ENCODE measurements around the gene SERPINA4.

Gene SERPINA4

DNA sequence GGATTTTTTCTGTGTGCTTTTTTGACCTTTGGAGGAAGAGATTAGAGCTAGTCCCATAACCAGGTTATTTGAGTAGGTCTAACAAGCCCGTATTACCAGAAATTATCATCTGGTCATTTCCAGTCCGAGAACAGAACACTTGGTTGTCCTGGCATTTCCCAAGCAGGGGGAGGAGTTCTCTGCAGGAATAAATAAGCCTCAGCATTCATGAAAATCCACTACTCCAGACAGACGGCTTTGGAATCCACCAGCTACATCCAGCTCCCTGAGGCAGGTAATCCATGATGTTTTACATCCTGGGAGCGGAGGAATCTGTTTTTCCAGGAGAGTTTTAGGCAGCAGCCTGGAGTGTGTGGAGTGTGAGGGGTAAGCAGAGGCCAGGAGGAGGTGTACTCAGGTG lies 50.9 kb downstream of the SERPINA4 start, which contains the start of gene SERPINA3:
Gene SERPINA3 (plus strand): TSS at position 218 of the 400 bp plus-strand sequence. CDS start 2,051 bp downstream, outside the sequence.
- TF ChIP-seq ZNF565 (CRISPR knock-in tag; conservative IDR thresholded peaks at IDR 0.05; ENCODE audit: low read depth) (no peak), PPARA (CRISPR knock-in tag; IDR thresholded peaks at IDR 0.05; ENCODE audit: borderline replicate concordance) (no peak)
- no peak for ATAC-seq

DNA sequence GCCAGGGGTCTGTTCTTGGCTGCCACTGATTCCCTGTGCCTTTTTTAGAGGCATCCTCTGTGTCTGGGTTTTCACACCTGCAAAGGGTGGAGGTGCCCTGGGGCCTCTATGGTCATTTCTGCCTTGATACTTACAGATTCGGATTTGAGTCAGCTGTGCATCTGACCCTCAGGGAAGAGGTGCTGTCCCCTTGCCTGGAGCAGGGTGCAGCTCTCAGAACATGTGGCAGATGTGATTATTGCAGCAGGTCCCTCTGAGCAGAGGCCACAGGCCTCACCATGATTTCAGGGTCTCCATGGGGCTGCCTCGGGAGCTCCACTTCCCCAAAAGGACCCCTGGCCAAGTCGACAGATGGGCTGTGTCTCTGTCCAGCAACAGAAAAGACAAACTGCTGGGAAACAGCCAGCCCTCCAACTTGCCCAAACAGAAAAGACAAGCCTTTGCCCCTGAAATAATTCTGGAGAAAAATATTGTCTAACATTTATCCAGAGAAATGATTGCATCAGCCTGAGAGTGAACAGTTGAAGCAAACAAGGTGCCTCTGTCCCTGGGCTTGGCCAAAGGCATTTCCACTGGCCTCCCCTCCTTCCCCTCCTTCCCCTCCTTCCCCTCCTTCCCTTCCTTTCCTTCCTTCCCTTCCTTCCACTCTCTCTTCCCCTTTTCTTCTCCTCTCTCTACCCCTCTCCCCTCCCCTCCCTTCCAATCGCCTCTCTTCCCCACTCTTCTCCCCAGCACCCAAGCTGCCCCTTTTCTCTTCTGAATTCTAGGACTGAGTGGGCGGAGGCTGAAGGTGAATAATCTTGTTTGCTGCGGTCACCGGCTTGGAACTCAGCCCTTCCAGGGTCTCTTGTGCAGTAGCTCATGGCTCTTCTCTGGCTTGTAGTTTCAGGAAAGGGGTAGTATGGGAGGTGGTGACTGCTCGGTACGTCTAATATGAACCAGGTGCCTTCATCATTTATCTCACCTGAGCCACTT lies 51.6 kb downstream of the SERPINA4 start:
- ATAC-seq: no peak
- no peak for TF ChIP-seq ISL1 (CRISPR knock-in tag; IDR thresholded peaks at IDR 0.05)
- no peak for TF ChIP-seq ESRRG (CRISPR knock-in tag; IDR thresholded peaks at IDR 0.05)
- no peak for TF ChIP-seq ARNTL (CRISPR knock-in tag; IDR thresholded peaks at IDR 0.05; ENCODE audit: borderline replicate concordance, low read depth)
- no peak for TF ChIP-seq SNAI2 (CRISPR knock-in tag; IDR thresholded peaks at IDR 0.05)
- TF ChIP-seq TCF4 (CRISPR knock-in tag; IDR thresholded peaks at IDR 0.05; ENCODE audit: borderline replicate concordance): no peak
- TF ChIP-seq, protein P1, sequence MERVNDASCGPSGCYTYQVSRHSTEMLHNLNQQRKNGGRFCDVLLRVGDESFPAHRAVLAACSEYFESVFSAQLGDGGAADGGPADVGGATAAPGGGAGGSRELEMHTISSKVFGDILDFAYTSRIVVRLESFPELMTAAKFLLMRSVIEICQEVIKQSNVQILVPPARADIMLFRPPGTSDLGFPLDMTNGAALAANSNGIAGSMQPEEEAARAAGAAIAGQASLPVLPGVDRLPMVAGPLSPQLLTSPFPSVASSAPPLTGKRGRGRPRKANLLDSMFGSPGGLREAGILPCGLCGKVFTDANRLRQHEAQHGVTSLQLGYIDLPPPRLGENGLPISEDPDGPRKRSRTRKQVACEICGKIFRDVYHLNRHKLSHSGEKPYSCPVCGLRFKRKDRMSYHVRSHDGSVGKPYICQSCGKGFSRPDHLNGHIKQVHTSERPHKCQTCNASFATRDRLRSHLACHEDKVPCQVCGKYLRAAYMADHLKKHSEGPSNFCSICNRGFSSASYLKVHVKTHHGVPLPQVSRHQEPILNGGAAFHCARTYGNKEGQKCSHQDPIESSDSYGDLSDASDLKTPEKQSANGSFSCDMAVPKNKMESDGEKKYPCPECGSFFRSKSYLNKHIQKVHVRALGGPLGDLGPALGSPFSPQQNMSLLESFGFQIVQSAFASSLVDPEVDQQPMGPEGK (CRISPR knock-in tag; IDR thresholded peaks at IDR 0.05; ENCODE audit: borderline replicate concordance): no peak
- no peak for TF ChIP-seq RARB (CRISPR knock-in tag; IDR thresholded peaks at IDR 0.05)
- TF ChIP-seq BACH2 (CRISPR knock-in tag; IDR thresholded peaks at IDR 0.05; ENCODE audit: borderline replicate concordance): no peak
- TF ChIP-seq ZNF565 (CRISPR knock-in tag; conservative IDR thresholded peaks at IDR 0.05; ENCODE audit: low read depth): no peak
- TF ChIP-seq ZFP3 (CRISPR knock-in tag; IDR thresholded peaks at IDR 0.05): no peak
- TF ChIP-seq, protein P2, sequence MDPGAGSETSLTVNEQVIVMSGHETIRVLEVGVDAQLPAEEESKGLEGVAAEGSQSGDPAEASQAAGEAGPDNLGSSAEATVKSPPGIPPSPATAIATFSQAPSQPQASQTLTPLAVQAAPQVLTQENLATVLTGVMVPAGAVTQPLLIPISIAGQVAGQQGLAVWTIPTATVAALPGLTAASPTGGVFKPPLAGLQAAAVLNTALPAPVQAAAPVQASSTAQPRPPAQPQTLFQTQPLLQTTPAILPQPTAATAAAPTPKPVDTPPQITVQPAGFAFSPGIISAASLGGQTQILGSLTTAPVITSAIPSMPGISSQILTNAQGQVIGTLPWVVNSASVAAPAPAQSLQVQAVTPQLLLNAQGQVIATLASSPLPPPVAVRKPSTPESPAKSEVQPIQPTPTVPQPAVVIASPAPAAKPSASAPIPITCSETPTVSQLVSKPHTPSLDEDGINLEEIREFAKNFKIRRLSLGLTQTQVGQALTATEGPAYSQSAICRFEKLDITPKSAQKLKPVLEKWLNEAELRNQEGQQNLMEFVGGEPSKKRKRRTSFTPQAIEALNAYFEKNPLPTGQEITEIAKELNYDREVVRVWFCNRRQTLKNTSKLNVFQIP (CRISPR knock-in tag; IDR thresholded peaks at IDR 0.05; ENCODE audit: borderline replicate concordance, low read depth): no peak
- TF ChIP-seq, protein P3, sequence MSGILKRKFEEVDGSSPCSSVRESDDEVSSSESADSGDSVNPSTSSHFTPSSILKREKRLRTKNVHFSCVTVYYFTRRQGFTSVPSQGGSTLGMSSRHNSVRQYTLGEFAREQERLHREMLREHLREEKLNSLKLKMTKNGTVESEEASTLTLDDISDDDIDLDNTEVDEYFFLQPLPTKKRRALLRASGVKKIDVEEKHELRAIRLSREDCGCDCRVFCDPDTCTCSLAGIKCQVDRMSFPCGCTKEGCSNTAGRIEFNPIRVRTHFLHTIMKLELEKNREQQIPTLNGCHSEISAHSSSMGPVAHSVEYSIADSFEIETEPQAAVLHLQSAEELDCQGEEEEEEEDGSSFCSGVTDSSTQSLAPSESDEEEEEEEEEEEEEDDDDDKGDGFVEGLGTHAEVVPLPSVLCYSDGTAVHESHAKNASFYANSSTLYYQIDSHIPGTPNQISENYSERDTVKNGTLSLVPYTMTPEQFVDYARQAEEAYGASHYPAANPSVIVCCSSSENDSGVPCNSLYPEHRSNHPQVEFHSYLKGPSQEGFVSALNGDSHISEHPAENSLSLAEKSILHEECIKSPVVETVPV (CRISPR knock-in tag; IDR thresholded peaks at IDR 0.05): no peak
- TF ChIP-seq TOX (CRISPR knock-in tag; IDR thresholded peaks at IDR 0.05; ENCODE audit: borderline replicate concordance): no peak
- no peak for TF ChIP-seq ZNF8 (CRISPR knock-in tag; IDR thresholded peaks at IDR 0.05)
- no peak for TF ChIP-seq GLIS3 (CRISPR knock-in tag; IDR thresholded peaks at IDR 0.05)
- no peak for TF ChIP-seq CSDC2 (CRISPR knock-in tag; IDR thresholded peaks at IDR 0.05)
- TF ChIP-seq OSR1 (CRISPR knock-in tag; IDR thresholded peaks at IDR 0.05): no peak

DNA sequence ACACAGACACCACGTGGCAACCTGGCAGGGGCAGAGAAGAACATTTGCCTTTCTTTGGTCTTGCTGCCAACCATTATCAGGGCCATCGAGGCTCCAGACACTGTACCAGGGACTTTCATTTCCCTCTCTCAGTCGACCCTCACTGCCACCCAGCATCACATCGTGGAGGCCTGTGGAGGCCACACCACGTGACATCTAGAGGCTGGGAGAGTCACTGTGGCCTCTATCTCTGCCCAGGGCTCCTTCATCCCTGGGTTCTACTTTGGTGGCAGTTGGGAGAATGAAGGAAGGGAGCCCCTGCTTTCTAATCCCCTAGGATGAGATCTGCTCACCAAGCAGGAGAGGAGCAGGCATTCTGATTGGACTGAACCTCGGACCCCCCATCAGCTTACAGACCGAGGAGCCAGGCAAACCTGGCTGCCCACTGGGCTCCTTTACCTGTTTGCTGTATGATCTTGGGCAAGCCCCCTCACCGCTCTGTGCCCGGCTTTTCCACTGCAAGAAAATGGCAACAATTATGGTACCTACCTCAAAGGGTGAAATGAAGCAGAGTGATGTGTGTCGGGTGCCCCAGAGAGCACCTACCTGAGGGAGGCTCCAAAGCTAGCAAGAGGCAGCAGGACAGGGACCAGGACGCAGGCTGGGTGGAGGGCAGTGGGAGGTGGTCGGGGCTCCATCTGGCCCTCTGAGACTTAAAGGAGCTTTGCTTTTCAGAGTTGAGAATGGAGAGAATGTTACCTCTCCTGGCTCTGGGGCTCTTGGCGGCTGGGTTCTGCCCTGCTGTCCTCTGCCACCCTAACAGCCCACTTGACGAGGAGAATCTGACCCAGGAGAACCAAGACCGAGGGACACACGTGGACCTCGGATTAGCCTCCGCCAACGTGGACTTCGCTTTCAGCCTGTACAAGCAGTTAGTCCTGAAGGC lies 52.7 kb downstream of the SERPINA4 start:
- no peak for TF ChIP-seq SNAI2 (CRISPR knock-in tag; IDR thresholded peaks at IDR 0.05)
- no peak for TF ChIP-seq ESRRG (CRISPR knock-in tag; IDR thresholded peaks at IDR 0.05)
- TF ChIP-seq, protein P2 (CRISPR knock-in tag; IDR thresholded peaks at IDR 0.05; ENCODE audit: borderline replicate concordance, low read depth): no peak
- TF ChIP-seq BACH2 (CRISPR knock-in tag; IDR thresholded peaks at IDR 0.05; ENCODE audit: borderline replicate concordance): no peak
- TF ChIP-seq ZFP3 (CRISPR knock-in tag; IDR thresholded peaks at IDR 0.05): no peak
- TF ChIP-seq ZNF565 (CRISPR knock-in tag; conservative IDR thresholded peaks at IDR 0.05; ENCODE audit: low read depth): no peak
- no peak for TF ChIP-seq ARNTL (CRISPR knock-in tag; IDR thresholded peaks at IDR 0.05; ENCODE audit: borderline replicate concordance, low read depth)
- TF ChIP-seq, protein P4, sequence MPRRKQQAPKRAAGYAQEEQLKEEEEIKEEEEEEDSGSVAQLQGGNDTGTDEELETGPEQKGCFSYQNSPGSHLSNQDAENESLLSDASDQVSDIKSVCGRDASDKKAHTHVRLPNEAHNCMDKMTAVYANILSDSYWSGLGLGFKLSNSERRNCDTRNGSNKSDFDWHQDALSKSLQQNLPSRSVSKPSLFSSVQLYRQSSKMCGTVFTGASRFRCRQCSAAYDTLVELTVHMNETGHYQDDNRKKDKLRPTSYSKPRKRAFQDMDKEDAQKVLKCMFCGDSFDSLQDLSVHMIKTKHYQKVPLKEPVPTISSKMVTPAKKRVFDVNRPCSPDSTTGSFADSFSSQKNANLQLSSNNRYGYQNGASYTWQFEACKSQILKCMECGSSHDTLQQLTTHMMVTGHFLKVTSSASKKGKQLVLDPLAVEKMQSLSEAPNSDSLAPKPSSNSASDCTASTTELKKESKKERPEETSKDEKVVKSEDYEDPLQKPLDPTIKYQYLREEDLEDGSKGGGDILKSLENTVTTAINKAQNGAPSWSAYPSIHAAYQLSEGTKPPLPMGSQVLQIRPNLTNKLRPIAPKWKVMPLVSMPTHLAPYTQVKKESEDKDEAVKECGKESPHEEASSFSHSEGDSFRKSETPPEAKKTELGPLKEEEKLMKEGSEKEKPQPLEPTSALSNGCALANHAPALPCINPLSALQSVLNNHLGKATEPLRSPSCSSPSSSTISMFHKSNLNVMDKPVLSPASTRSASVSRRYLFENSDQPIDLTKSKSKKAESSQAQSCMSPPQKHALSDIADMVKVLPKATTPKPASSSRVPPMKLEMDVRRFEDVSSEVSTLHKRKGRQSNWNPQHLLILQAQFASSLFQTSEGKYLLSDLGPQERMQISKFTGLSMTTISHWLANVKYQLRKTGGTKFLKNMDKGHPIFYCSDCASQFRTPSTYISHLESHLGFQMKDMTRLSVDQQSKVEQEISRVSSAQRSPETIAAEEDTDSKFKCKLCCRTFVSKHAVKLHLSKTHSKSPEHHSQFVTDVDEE (CRISPR knock-in tag; IDR thresholded peaks at IDR 0.05): no peak
- TF ChIP-seq, protein P3 (CRISPR knock-in tag; IDR thresholded peaks at IDR 0.05): no peak
- TF ChIP-seq ZNF70 (CRISPR knock-in tag; IDR thresholded peaks at IDR 0.05): no peak
- no peak for TF ChIP-seq CSDC2 (CRISPR knock-in tag; IDR thresholded peaks at IDR 0.05)
- TF ChIP-seq OSR1 (CRISPR knock-in tag; IDR thresholded peaks at IDR 0.05): no peak
- TF ChIP-seq TCF4 (CRISPR knock-in tag; IDR thresholded peaks at IDR 0.05; ENCODE audit: borderline replicate concordance): no peak
- no peak for TF ChIP-seq GLIS3 (CRISPR knock-in tag; IDR thresholded peaks at IDR 0.05)
- no peak for TF ChIP-seq PPARA (CRISPR knock-in tag; IDR thresholded peaks at IDR 0.05; ENCODE audit: borderline replicate concordance)
- TF ChIP-seq ISL1 (CRISPR knock-in tag; IDR thresholded peaks at IDR 0.05): no peak
- no peak for ATAC-seq
